GM12801 (cell line): ENCODE data around the gene ACVR1.

Source experiments
- CTCF ChIP-seq: IDR thresholded peaks from one replicate; pipeline ENCODE4 v1.5.1; 2011; ENCODE audit warnings: control low read depth; ENCODE audit not compliant: insufficient read length; ENCODE audit errors: extremely low read depth

Gene ACVR1

GRCh38 chr2:157813467-157813866 is 62.7 kb downstream of the ACVR1 start:
- no peak for TF ChIP-seq CTCF

DNA sequence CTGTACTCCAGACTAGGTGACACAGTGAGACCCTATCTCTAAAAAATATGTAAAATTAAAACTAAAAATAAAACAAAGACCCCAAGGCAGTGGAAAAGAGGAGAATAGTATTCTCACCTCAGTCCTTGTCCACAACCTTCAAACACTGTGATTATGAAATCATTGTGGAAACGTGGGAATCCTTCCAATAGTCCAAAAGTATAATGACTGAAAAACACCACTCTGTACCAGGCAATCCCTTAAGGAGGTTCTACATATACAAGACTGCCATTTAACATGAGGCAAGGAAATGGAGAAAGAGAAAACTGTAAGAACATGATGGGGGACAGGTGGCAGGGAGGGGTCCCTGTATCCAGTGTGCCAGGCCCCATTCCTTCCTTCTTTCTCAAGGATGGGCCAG is 66.1 kb downstream of the ACVR1 start:
- TF ChIP-seq CTCF: no peak

GRCh38 chr2:157809212-157809611 is 66.9 kb downstream of the ACVR1 start:
- no peak for TF ChIP-seq CTCF

- TF ChIP-seq CTCF: no peak
These were observed 67.7 kb downstream of the ACVR1 start for GRCh38 chr2:157808421-157808820.

DNA sequence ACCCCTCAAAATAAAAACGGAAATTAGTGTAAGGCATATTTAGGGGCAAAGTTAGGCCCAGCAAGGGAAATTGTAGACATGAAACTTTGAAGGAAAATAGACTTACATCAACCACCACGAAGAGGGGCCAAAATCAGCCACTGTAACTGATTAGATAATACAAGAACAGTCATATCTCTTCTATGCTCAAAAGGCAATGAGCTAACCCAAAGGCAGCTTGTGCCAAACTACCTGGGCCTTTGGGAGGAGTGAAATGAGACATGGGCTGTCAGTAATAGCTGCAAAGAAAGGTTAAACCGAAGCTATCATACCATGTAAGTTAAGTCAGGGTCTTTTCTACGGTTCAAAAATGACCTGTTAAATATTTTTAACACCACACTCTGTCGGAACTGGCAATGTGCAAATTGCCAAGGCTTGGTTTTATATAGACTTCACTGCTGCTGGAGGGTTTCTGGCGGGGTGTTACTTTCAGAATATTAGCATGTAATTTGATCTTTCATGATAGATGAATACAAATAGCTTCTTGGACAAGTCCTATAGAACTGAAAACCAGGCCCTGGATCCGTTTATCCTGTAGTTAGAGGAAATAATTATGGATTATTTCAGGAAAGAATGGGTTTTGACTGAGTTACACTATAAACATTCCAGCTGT is 69.6 kb downstream of the ACVR1 start:
- no peak for TF ChIP-seq CTCF

DNA sequence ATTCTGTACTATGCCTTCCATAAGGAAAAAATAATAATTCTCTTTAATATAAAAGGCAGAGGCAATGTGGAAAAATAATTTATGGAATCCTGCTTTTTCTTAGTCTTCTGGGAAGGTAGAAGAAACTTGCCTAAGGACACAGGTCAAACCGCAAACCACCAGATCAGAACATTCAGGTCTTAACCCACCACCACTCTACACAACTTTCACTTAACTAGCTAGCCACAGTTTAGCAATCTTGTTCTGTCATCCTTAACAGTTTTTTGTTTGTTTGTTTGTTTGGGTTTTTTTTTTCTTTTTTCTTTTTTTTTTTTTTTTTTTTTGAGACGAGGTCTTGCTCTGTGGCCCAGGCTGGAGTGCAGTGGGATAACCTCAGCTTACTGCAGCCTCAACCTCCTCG is 70.6 kb downstream of the ACVR1 start:
- TF ChIP-seq CTCF: no peak

GRCh38 chr2:157804355-157804754 is 71.8 kb downstream of the ACVR1 start:
- no peak for TF ChIP-seq CTCF
